HepG2 (cell line): Measurements from ENCODE around the gene GNAL. TPM values are rescaled to one million over a fixed set of nuclear protein-coding genes. Genes with fewer than 3 reads are reported as not detected.

ENCODE experiments used
- AHDC1 ChIP-seq: sonication (generic); formaldehyde crosslinking; IDR thresholded peaks from 2 replicates; pipeline ENCODE4 v1.5.1; 2020; ENCODE audit warnings: mild to moderate bottlenecking, missing genetic modification reagents, borderline replicate concordance
- BHLHE40 ChIP-seq: IDR thresholded peaks from 2 replicates; pipeline ENCODE4 v1.6.1; 2011; ENCODE audit warnings: low read length, improper control_type of control experiment
- CREB1 ChIP-seq, 2 experiments: fragments of 450-650 bp in 1 of 2; IDR thresholded peaks; 2 replicates each; pipeline ENCODE4 v1.6.1; 2016 to 2017; ENCODE audit warnings: control low read depth in 1 of 2, mild to moderate bottlenecking in 1 of 2, missing compliant biosample characterization in 1 of 2, missing genetic modification characterization in 1 of 2
- CREM ChIP-seq, 2 experiments: sonication (generic) in 1 of 2; formaldehyde crosslinking in 1 of 2; IDR thresholded peaks; 2 replicates each; pipeline versions ENCODE4 v1.4.0 to v1.6.1; 2016 to 2020; ENCODE audit warnings: antibody characterized with exemption in 1 of 2, mild to moderate bottlenecking in 1 of 2, missing genetic modification reagents in 1 of 2
- FOXJ3 ChIP-seq: sonication (generic); formaldehyde crosslinking; IDR thresholded peaks from 2 replicates; pipeline ENCODE4 v1.4.0; 2020; ENCODE audit warnings: missing genetic modification reagents, mild to moderate bottlenecking, borderline replicate concordance
- GATAD1 ChIP-seq: IDR thresholded peaks from 2 replicates; pipeline ENCODE4 v1.6.1; 2016; ENCODE audit warnings: missing genetic modification reagents, missing compliant biosample characterization
- HHEX ChIP-seq: IDR thresholded peaks from 2 replicates; pipeline ENCODE4 v1.6.1; 2016; ENCODE audit warnings: control low read depth
- HMG20A ChIP-seq: IDR thresholded peaks from 2 replicates; pipeline ENCODE4 v1.6.1; 2016; ENCODE audit warnings: borderline replicate concordance
- HOMEZ ChIP-seq: IDR thresholded peaks from 2 replicates; pipeline ENCODE4 v1.6.1; 2016; ENCODE audit warnings: low read depth
- HOXA3 ChIP-seq: sonication (generic); formaldehyde crosslinking; IDR thresholded peaks from 2 replicates; pipeline ENCODE4 v1.5.0; 2020; ENCODE audit warnings: missing genetic modification reagents
- NFE2L2 ChIP-seq: fragments of 150-350 bp; IDR thresholded peaks from 2 replicates; pipeline ENCODE4 v1.6.1; 2014; ENCODE audit warnings: low read length
- POGZ ChIP-seq: sonication (generic); formaldehyde crosslinking; IDR thresholded peaks from 2 replicates; pipeline ENCODE4 v1.4.0; 2020; ENCODE audit warnings: mild to moderate bottlenecking, missing genetic modification reagents
- SP1 ChIP-seq, 2 experiments: fragments of 450-650 bp in 1 of 2; sonication (generic) in 1 of 2; formaldehyde crosslinking in 1 of 2; IDR thresholded peaks; 2 replicates each; pipeline versions ENCODE4 v1.4.0 to v1.6.1; 2016 to 2020; ENCODE audit warnings: missing genetic modification reagents in 1 of 2
- TBL1XR1 ChIP-seq: fragments of 150-350 bp; IDR thresholded peaks from 2 replicates; pipeline ENCODE4 v1.6.1; 2014; ENCODE audit warnings: borderline replicate concordance, low read length; ENCODE audit not compliant: partially characterized antibody
- TEAD3 ChIP-seq: optimal IDR thresholded peaks from 2 replicates; pipeline ENCODE3; 2016; ENCODE audit warnings: borderline replicate concordance
- ZNF12 ChIP-seq: sonication (generic); formaldehyde crosslinking; IDR thresholded peaks from 2 replicates; pipeline ENCODE4 v1.5.0; 2020; ENCODE audit warnings: missing genetic modification reagents
- ZNF274 ChIP-seq: sonication (generic); formaldehyde crosslinking; IDR thresholded peaks from 2 replicates; pipeline ENCODE4 v1.5.1; 2020; ENCODE audit warnings: mild to moderate bottlenecking, missing genetic modification reagents
- polyA plus RNA-seq, 8 experiments: library from polyadenylated mRNA; depleted of rRNA in 3 of 8; stranded (reverse) in 7 of 8; unstranded in 1 of 8; fragments of >200 nt; fragmentation: Illumina TruSeq in 4 of 8; extraction: Trizol in 4 of 8; gene quantifications; 2 replicates each; pipeline versions ENCODE4 v1.2.1 to v1.2.3, GENCODE V29; 2011 to 2016; ENCODE audit warnings: low read depth in 4 of 8, missing spikeins in 1 of 8, mixed read lengths in 1 of 8; ENCODE audit not compliant: insufficient read depth in 1 of 8
- total RNA-seq, 5 experiments: library from RNA; depleted of rRNA; stranded (reverse); fragments of >200 nt; fragmentation: Illumina TruSeq; extraction: Trizol; gene quantifications; 2 replicates each; pipeline ENCODE4 v1.2.3, GENCODE V29; 2016; ENCODE audit warnings: low read depth in 1 of 5
- TF ChIP-seq, protein P1 (sequence below): sonication (generic); formaldehyde crosslinking; IDR thresholded peaks from 2 replicates; pipeline ENCODE4 v1.4.0; 2020; ENCODE audit warnings: missing genetic modification reagents
- TF ChIP-seq, protein P2 (sequence below): IDR thresholded peaks from 2 replicates; pipeline ENCODE4 v1.6.1; 2012; ENCODE audit warnings: low read depth, low read length, improper control_type of control experiment

Gene GNAL
- total and polyA plus RNA-seq, 2 of the 13 experiments (the other 11 are each of a cell fraction or from before 2014, with no cell fraction given) = 0.87 to 1.4 TPM

GRCh38 chr18:11840493-11840892 is 151.4 kb downstream of the GNAL start (continued):
- peak; percentile 97 for TF ChIP-seq TEAD3
- 0 out of 2 replicates have a peak, but pooled peaks have one; percentile 40 for TF ChIP-seq HOMEZ (CRISPR knock-in tag)
- TF ChIP-seq NFE2L2 = peak; percentile 23; the same call in 1 of the 2 replicates
- TF ChIP-seq ZNF12 (CRISPR knock-in tag) = 0 out of 2 replicates have a peak, but pooled peaks have one; percentile 34
- TF ChIP-seq GATAD1 = 0 out of 2 replicates have a peak, but pooled peaks have one; percentile 38
- peak; percentile 38; the same call in 1 of the 2 replicates for TF ChIP-seq CREM (IDR thresholded peaks at IDR 0.05)
- no peak for TF ChIP-seq CREM (CRISPR knock-in tag; IDR thresholded peaks at IDR 0.05)
- TF ChIP-seq SP1 (IDR thresholded peaks at IDR 0.05) = no peak
- no peak for TF ChIP-seq SP1 (CRISPR knock-in tag; IDR thresholded peaks at IDR 0.05)
- TF ChIP-seq, protein P1, sequence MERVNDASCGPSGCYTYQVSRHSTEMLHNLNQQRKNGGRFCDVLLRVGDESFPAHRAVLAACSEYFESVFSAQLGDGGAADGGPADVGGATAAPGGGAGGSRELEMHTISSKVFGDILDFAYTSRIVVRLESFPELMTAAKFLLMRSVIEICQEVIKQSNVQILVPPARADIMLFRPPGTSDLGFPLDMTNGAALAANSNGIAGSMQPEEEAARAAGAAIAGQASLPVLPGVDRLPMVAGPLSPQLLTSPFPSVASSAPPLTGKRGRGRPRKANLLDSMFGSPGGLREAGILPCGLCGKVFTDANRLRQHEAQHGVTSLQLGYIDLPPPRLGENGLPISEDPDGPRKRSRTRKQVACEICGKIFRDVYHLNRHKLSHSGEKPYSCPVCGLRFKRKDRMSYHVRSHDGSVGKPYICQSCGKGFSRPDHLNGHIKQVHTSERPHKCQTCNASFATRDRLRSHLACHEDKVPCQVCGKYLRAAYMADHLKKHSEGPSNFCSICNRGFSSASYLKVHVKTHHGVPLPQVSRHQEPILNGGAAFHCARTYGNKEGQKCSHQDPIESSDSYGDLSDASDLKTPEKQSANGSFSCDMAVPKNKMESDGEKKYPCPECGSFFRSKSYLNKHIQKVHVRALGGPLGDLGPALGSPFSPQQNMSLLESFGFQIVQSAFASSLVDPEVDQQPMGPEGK = peak; percentile 37
- peak; percentile 36; the same call in 1 of the 2 replicates for TF ChIP-seq AHDC1 (CRISPR knock-in tag)
- 0 out of 2 replicates have a peak, but pooled peaks have one; percentile 17 for TF ChIP-seq POGZ (CRISPR knock-in tag)
- TF ChIP-seq, protein P2, sequence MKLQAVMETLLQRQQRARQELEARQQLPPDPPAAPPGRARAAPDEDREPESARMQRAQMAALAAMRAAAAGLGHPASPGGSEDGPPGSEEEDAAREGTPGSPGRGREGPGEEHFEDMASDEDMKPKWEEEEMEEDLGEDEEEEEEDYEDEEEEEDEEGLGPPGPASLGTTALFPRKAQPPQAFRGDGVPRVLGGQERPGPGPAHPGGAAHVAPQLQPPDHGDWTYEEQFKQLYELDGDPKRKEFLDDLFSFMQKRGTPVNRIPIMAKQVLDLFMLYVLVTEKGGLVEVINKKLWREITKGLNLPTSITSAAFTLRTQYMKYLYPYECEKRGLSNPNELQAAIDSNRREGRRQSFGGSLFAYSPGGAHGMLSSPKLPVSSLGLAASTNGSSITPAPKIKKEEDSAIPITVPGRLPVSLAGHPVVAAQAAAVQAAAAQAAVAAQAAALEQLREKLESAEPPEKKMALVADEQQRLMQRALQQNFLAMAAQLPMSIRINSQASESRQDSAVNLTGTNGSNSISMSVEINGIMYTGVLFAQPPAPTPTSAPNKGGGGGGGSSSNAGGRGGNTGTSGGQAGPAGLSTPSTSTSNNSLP = peak; percentile 60; the same call in 1 of the 2 replicates
- TF ChIP-seq FOXJ3 = peak; percentile 38; the same call in 1 of the 2 replicates
- no peak for TF ChIP-seq TBL1XR1
- peak; percentile 56 for TF ChIP-seq HOXA3 (CRISPR knock-in tag)
- TF ChIP-seq BHLHE40 = peak; percentile 62; the same call in 1 of the 2 replicates
- no peak for TF ChIP-seq ZNF274 (CRISPR knock-in tag)
- TF ChIP-seq HHEX (CRISPR knock-in tag) = no peak
- 0 out of 2 replicates have a peak, but pooled peaks have one; percentile 64 for TF ChIP-seq HMG20A (CRISPR knock-in tag)
- peak; percentile 48; the same call in 1 of the 2 replicates for TF ChIP-seq CREB1 (IDR thresholded peaks at IDR 0.05)
- TF ChIP-seq CREB1 (CRISPR knock-in tag; IDR thresholded peaks at IDR 0.05) = peak; percentile 36; the same call in 1 of the 2 replicates
